ENCODE data around the gene EDEM3.

Gene EDEM3

DNA sequence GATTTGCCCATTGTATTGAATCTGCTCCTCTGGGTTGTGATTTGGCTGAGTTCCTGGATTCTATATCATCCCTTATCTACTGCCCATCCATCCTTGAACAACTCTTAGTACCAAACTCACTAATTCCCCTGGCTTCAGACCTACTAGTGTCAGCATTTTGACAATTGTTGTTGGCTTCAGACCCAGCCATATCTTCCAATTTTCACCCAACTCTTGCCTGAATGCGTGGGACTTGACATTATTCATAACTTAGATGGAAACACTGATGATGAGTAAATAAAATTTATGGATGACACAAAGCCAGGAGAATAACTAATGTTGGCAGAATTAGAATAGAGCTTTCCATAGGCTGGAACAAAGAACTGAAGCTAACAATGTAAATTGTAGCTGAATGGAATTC, 27.3 kb upstream of the EDEM3 start:
- TF ChIP-seq FOXP2 (optimal IDR thresholded peaks at IDR 0.05; ENCODE audit: borderline replicate concordance, extremely low read depth, extremely low read length, insufficient read depth) (no peak), SIN3A (IDR thresholded peaks at IDR 0.05; ENCODE audit: borderline replicate concordance, insufficient read depth, low read length) (no peak), TAF1 (IDR thresholded peaks at IDR 0.05; ENCODE audit: borderline replicate concordance, insufficient read depth, low read length) (no peak), POLR2AphosphoS5 (IDR thresholded peaks at IDR 0.05; ENCODE audit: low read depth, low read length) (no peak)
- TF ChIP-seq, protein P1, sequence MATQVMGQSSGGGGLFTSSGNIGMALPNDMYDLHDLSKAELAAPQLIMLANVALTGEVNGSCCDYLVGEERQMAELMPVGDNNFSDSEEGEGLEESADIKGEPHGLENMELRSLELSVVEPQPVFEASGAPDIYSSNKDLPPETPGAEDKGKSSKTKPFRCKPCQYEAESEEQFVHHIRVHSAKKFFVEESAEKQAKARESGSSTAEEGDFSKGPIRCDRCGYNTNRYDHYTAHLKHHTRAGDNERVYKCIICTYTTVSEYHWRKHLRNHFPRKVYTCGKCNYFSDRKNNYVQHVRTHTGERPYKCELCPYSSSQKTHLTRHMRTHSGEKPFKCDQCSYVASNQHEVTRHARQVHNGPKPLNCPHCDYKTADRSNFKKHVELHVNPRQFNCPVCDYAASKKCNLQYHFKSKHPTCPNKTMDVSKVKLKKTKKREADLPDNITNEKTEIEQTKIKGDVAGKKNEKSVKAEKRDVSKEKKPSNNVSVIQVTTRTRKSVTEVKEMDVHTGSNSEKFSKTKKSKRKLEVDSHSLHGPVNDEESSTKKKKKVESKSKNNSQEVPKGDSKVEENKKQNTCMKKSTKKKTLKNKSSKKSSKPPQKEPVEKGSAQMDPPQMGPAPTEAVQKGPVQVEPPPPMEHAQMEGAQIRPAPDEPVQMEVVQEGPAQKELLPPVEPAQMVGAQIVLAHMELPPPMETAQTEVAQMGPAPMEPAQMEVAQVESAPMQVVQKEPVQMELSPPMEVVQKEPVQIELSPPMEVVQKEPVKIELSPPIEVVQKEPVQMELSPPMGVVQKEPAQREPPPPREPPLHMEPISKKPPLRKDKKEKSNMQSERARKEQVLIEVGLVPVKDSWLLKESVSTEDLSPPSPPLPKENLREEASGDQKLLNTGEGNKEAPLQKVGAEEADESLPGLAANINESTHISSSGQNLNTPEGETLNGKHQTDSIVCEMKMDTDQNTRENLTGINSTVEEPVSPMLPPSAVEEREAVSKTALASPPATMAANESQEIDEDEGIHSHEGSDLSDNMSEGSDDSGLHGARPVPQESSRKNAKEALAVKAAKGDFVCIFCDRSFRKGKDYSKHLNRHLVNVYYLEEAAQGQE (IDR thresholded peaks at IDR 0.05; ENCODE audit: insufficient read depth in 1 of 2, low read depth in 2 of 2, low read length in 2 of 2), result no peak

GRCh38 chr1:184775885-184776284, 21.2 kb upstream of the EDEM3 start:
- no peak for TF ChIP-seq TAF1 (IDR thresholded peaks at IDR 0.05; ENCODE audit: borderline replicate concordance, insufficient read depth, low read length)
- no peak for TF ChIP-seq SIN3A (IDR thresholded peaks at IDR 0.05; ENCODE audit: borderline replicate concordance, insufficient read depth, low read length)
- no peak for TF ChIP-seq FOXP2 (optimal IDR thresholded peaks at IDR 0.05; ENCODE audit: borderline replicate concordance, extremely low read depth, extremely low read length, insufficient read depth)
- TF ChIP-seq, protein P1 (IDR thresholded peaks at IDR 0.05; ENCODE audit: insufficient read depth in 1 of 2, low read depth in 2 of 2, low read length in 2 of 2), result no peak
- no peak for TF ChIP-seq POLR2AphosphoS5 (IDR thresholded peaks at IDR 0.05; ENCODE audit: low read depth, low read length)

- no peak for TF ChIP-seq FOXP2 (optimal IDR thresholded peaks at IDR 0.05; ENCODE audit: borderline replicate concordance, extremely low read depth, extremely low read length, insufficient read depth)
- TF ChIP-seq, protein P1 (IDR thresholded peaks at IDR 0.05; ENCODE audit: insufficient read depth in 1 of 2, low read depth in 2 of 2, low read length in 2 of 2), result no peak
Observed at GRCh38 chr1:184775329-184775728, 20.7 kb upstream of the EDEM3 start.

- TF ChIP-seq SIN3A (IDR thresholded peaks at IDR 0.05; ENCODE audit: borderline replicate concordance, insufficient read depth, low read length), result no peak
- no peak for TF ChIP-seq POLR2AphosphoS5 (IDR thresholded peaks at IDR 0.05; ENCODE audit: low read depth, low read length)
- TF ChIP-seq TAF1 (IDR thresholded peaks at IDR 0.05; ENCODE audit: borderline replicate concordance, insufficient read depth, low read length), result no peak
- TF ChIP-seq FOXP2 (optimal IDR thresholded peaks at IDR 0.05; ENCODE audit: borderline replicate concordance, extremely low read depth, extremely low read length, insufficient read depth), result no peak
- TF ChIP-seq, protein P1 (IDR thresholded peaks at IDR 0.05; ENCODE audit: insufficient read depth in 1 of 2, low read depth in 2 of 2, low read length in 2 of 2), result no peak
Observed at GRCh38 chr1:184773762-184774320, 19.2 kb upstream of the EDEM3 start.

- no peak for TF ChIP-seq POLR2AphosphoS5 (IDR thresholded peaks at IDR 0.05; ENCODE audit: low read depth, low read length)
- TF ChIP-seq SIN3A (IDR thresholded peaks at IDR 0.05; ENCODE audit: borderline replicate concordance, insufficient read depth, low read length), result no peak
- TF ChIP-seq, protein P1 (IDR thresholded peaks at IDR 0.05; ENCODE audit: insufficient read depth in 1 of 2, low read depth in 2 of 2, low read length in 2 of 2), result no peak
- no peak for TF ChIP-seq TAF1 (IDR thresholded peaks at IDR 0.05; ENCODE audit: borderline replicate concordance, insufficient read depth, low read length)
- no peak for TF ChIP-seq FOXP2 (optimal IDR thresholded peaks at IDR 0.05; ENCODE audit: borderline replicate concordance, extremely low read depth, extremely low read length, insufficient read depth)
Observed at GRCh38 chr1:184771190-184771691, 16.6 kb upstream of the EDEM3 start.
